Lower leg skin (tissue), 3 donors: ENCODE data around the gene SSRP1.
"Not testable (repeated sequence)": the region's sequence is repeated elsewhere in the genome, so short reads cannot be mapped to it uniquely, and the experiment has no call there.

ENCODE experiments used
- POLR2A ChIP-seq, 2 donors: fragments of 450-650 bp; IDR thresholded peaks; one replicate each; pipeline ENCODE4 v1.6.1; 2016 to 2017; ENCODE audit warnings: antibody characterized with exemption in 2 of 2, mild to moderate bottlenecking in 1 of 2, moderate library complexity in 1 of 2
- TF ChIP-seq, protein P1 (sequence below), 3 donors: fragments of 450-650 bp; IDR thresholded peaks; one replicate each; pipeline ENCODE4 v1.5.1; 2016; ENCODE audit warnings: antibody characterized with exemption in 3 of 3, mild to moderate bottlenecking in 3 of 3, moderate library complexity in 2 of 3

DNA sequence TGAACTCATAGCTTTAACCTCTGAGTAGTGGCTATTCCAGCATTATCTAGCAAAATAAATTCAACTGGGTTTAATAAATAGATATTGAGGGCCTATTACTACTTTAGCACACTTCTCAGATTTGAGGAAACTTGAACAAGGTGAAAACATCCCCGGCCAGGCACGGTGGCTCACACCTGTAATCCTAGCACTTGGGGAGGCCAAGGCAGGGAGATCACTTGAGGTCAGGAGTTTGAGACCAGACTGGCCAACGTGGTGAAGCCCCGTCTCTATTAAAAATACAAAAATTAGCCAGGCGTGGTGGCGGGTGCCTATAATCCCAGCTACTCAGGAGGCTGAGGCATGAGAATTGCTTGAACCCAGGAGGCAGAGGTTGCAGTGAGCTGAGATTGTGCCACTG is 1.2 kb upstream of the SSRP1 start:
- TF ChIP-seq, protein P1, sequence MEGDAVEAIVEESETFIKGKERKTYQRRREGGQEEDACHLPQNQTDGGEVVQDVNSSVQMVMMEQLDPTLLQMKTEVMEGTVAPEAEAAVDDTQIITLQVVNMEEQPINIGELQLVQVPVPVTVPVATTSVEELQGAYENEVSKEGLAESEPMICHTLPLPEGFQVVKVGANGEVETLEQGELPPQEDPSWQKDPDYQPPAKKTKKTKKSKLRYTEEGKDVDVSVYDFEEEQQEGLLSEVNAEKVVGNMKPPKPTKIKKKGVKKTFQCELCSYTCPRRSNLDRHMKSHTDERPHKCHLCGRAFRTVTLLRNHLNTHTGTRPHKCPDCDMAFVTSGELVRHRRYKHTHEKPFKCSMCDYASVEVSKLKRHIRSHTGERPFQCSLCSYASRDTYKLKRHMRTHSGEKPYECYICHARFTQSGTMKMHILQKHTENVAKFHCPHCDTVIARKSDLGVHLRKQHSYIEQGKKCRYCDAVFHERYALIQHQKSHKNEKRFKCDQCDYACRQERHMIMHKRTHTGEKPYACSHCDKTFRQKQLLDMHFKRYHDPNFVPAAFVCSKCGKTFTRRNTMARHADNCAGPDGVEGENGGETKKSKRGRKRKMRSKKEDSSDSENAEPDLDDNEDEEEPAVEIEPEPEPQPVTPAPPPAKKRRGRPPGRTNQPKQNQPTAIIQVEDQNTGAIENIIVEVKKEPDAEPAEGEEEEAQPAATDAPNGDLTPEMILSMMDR (IDR thresholded peaks at IDR 0.05) = not testable (repeated sequence)
- not testable (repeated sequence) for TF ChIP-seq POLR2A (IDR thresholded peaks at IDR 0.05)
